ENCODE measurements around the gene SRBD1.
A peak's percentile ranks its signal among the peaks of the same experiment; 100 is the strongest.

Gene SRBD1, protein sequence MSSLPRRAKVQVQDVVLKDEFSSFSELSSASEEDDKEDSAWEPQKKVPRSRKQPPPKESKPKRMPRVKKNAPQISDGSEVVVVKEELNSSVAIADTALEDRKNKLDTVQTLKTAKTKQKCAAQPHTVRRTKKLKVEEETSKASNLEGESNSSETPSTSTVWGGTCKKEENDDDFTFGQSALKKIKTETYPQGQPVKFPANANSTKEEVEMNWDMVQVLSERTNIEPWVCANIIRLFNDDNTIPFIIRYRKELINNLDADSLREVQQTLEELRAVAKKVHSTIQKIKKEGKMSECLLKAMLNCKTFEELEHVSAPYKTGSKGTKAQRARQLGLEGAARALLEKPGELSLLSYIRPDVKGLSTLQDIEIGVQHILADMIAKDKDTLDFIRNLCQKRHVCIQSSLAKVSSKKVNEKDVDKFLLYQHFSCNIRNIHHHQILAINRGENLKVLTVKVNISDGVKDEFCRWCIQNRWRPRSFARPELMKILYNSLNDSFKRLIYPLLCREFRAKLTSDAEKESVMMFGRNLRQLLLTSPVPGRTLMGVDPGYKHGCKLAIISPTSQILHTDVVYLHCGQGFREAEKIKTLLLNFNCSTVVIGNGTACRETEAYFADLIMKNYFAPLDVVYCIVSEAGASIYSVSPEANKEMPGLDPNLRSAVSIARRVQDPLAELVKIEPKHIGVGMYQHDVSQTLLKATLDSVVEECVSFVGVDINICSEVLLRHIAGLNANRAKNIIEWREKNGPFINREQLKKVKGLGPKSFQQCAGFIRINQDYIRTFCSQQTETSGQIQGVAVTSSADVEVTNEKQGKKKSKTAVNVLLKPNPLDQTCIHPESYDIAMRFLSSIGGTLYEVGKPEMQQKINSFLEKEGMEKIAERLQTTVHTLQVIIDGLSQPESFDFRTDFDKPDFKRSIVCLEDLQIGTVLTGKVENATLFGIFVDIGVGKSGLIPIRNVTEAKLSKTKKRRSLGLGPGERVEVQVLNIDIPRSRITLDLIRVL

DNA sequence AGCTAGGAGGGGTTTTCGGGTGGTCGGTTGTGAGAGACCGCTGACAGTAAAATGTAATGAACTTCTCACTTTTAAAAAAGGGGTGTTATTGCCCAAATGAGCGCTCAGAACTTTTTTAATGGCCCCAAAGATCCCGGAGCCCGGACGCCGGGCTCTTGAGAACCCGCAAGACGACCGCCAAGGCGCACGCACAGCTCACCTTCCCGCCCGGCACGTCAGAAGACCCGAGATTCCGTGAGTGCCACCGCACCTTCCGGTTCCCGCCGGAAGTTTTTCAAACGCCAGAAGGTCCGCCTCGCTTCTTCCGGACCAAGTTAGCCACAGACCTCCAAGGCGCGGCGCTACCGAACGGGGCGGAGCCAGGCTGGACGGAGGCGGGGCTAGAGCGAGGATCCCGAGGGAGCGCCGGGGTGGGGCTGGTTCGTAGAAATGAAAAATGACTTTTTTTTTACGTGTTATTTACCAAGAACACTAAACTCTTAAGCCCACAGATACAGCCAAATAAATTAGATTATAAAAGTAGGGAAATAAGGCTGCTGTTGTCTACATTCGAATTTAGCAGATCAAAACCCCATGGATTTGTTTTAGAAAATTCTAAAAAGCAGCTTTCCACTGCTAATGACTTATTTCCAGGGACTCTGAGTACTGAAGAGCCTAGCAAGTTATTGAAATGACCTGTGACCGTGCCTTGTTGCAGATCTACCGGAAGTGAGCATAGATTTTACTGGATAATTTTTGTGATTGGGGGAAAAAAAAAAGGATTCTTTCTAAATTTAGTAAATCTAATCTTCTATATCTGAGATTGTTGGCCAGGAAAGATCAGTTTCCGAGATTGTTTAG, at the start of gene SRBD1:
Gene SRBD1 (minus strand): TSS at position 248 of the 840 bp plus-strand sequence. CDS start 5,826 bp downstream, outside the sequence.
- peak; percentile 95 for DNase-seq
- in situ Hi-C loops (cut with MboI; ENCODE audit: low pct_unique_long_range_greater_than_20kb, low sequenced_read_pairs), result no loop called here

DNA sequence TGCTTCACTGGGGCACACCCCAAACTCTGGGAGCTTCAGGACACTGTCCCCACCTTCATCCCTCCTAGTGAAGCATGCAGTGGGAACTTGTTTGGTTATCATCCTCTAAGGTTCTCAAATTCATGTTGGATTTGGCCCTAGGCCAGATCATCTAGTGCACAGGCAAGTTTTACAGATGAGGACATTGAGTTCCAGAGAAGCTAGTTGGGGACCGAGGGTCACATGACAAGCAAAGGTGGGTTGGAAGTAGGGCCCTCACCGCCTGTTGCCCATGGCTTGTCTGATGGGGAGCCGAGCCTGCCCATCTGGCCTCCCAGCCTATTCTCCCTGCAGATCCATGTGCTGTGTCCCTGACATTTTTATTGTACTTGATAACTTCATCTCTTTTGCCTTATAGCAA, 43.2 kb upstream of the SRBD1 start:
- no peak for DNase-seq
- in situ Hi-C loops (cut with MboI; ENCODE audit: low pct_unique_long_range_greater_than_20kb, low sequenced_read_pairs), result no loop called here

DNA sequence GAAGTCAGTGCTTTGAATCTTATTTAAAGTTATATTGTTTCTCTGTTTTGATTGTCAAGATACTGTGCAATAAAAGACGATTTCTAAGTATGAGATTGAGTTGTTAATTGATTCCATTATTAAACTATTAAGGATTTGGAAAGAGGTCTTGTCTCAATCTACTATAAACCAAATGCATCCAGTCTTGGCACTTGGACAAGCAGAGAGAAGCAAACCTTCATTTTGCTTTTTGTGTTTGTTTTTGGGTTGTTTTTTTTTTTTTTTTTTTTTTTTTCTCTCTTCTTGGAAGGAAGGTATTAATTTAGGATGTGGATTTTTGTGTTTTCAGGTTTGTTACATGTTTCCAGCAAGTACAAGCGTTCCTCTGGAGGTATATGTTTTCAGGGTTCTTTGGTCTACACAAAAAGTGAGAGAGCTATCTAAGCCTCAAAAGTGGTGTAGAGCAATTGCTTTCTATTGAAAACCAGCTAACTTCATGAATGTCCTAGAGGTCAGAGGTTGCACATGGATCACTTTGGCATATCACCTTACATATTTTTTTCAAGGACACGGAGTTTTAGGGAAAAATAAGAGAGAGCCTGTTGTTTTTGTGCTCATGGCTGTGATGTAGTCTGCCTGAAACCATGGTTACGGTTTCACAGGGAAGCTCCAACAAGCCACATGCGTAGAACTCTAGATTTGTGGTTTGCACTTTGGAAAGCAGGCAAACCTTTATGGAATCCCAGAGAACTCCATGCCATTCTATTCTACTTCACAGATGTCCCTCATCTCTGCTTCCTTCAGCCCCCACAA, 42.3 kb upstream of the SRBD1 start:
- in situ Hi-C loops (cut with MboI; ENCODE audit: low pct_unique_long_range_greater_than_20kb, low sequenced_read_pairs), result no loop called here
- DNase-seq, result peak; percentile 39

DNA sequence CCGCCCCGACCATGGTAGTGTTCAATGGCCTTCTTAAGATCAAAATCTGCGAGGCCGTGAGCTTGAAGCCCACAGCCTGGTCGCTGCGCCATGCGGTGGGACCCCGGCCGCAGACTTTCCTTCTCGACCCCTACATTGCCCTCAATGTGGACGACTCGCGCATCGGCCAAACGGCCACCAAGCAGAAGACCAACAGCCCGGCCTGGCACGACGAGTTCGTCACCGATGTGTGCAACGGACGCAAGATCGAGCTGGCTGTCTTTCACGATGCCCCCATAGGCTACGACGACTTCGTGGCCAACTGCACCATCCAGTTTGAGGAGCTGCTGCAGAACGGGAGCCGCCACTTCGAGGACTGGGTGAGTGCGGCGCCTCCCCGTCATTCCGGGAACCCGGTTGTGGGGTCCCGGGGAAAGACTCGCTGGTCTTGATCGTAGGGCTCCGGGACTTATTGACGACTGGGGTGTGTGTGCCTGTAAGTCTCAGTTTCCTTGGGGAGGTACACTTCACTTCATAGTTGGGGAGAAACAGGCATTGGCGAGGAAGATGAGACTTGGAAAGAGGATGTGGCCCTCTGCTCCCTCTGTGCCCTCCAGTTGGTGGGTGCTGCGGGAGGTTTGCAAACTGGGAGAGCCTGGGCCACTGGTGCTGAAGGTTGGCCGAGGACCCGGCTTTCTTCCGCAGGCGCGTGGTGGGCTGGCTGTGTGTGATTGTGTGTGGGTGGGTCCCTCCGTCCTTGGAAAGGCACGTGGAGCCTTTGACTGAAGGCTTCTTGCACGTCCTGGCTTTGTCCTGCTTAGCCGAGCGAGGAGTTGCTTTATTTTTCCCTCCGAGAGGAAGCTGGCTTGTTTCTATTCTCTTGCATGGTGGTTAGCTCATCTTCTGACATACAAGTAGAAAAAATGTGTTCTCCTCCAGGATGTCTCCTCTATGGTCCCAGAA, 41.3 kb upstream of the SRBD1 start:
- peak; percentile 69 for DNase-seq
- in situ Hi-C loops (cut with MboI; ENCODE audit: low pct_unique_long_range_greater_than_20kb, low sequenced_read_pairs), result no loop called here

DNA sequence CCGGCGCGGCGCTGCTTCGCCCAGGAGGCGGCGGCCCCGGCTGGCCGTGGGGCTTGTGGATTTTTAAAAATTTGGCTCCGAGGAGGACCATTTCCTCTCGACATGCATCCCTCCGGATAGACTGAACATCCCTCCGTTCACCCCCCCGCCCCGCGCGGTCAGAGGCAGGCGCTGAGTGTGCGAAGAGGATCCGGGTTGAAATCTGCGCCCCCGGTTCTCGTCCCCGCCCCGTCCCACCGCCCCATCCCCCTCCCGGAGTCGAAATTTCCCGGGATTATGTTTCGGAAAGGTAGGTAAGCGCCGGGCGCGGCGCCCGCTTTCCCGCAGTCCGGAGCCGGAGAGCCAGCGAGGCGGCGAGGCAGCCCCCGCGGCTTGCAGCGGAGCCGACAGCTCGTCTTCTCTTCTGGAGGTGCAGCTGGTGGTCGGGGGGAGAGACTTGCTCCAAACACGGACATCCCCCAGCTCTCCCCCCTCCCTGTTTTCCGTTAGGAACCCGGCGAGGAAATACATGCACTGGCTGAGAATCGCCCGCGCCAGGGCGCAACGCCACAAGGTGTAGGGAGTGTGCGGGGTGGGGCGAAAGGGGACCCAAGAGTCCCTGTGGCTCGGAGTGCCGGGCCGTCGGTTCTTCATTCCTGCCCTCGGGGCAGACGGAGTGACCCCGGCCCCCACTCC, 40.5 kb upstream of the SRBD1 start, which contains the start of gene PRKCE:
Gene PRKCE (plus strand): TSS at position 261 of the 675 bp plus-strand sequence.
- peak; percentile 49 for DNase-seq
- in situ Hi-C loops (cut with MboI; ENCODE audit: low pct_unique_long_range_greater_than_20kb, low sequenced_read_pairs), result no loop called here

DNA sequence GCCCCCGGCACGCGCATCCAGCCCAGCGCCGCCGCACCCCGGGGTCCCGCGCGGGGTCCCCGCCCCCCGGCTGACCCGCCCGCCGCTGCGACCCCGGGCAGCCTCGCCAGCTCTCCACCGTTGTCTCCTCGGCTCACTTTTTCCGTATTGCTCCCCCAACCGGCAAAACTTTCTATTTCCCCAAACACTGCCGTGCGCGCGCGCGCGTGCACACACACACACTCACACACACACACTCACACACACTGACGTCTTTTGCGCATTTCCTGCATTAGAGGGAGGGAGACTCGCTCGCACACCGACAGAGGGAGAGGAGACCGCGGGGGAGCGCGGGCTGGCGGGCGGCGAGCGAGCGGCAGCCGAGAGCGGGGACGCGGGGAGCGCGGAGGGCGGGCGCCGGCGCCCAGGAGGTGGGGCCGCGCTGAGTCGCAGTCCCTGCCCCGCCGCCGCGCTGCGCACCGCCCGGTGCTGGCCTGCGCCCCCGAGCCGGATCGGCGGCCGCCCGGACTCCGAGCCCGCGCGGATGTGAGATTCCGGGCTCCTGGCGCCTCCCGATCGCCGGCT, 39.9 kb upstream of the SRBD1 start:
- in situ Hi-C loops (cut with MboI; ENCODE audit: low pct_unique_long_range_greater_than_20kb, low sequenced_read_pairs), result no loop called here
- peak; percentile 97 for DNase-seq

DNA sequence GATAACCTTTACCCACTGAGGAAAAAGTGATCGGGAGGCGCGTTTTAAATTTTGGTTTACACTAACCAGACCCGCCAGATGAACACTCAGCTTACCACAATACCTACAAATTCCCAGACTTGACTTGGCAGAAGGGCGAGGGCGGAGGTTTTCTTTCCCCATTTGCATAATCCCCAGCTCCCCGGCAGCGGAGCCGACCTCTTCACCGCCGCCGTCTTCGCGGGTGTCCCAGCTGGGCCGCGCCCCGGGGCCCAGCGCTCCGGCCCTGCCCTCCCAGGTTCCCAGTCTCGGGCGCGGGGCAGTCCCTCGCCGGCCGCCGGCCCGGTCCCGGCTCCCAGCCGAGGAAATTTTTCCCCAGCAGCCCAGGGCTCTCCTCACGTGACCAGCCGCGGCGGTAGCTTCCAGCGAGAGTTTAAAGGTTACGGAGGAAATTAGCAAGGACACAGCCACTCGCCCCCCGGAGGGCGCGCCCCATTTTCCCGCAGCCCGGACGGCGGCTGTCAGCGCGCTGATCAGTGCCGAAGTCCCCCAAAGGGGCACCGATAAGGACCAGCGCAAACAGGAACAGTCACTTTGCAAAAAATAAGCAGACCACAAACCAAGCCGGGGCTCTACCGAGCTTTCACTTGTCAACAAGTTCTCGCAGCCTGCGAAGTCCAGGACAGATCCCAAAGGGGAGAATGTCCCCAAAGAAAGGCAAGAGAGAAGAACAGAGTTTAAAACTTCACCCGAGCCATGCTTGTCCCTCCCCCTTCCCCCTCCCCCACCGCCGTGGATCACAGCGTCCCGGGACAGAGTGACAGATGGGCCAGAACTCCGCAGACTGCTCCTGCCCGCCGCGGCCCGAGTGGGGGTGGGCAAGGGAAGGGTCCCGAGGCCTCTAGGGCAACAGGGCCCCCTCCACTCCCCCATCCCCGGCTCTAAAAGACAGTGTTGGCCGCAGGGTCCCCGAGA, 39.1 kb upstream of the SRBD1 start:
- peak; percentile 54 for DNase-seq
- in situ Hi-C loops (cut with MboI; ENCODE audit: low pct_unique_long_range_greater_than_20kb, low sequenced_read_pairs), result loop anchor here (25.0 kb wide), 1 partner anchor 287 kb away; no protein-coding TSS in a partner anchor

DNA sequence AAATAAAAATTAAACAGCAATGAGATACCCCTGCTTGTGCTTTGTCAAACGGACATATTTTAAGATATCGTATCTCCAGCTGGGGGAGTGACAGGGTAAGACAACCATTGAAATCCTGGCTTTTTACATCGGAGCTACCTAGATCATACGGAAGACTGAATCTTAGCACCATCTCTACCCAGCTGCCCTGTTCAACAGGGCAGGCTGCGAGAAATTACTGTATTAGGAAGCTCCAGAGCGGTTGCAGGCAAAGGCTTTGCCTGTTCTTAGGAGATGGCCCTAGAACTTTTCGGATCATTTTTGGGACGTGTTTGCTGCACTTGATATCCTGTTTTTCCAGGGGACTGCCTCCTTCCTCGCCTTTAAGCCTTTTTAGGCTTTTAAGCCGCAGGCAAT, 38.4 kb upstream of the SRBD1 start:
- DNase-seq, result no peak
- in situ Hi-C loops (cut with MboI; ENCODE audit: low pct_unique_long_range_greater_than_20kb, low sequenced_read_pairs), result loop anchor here (25.0 kb wide), 1 partner anchor 288 kb away; no protein-coding TSS in a partner anchor

DNA sequence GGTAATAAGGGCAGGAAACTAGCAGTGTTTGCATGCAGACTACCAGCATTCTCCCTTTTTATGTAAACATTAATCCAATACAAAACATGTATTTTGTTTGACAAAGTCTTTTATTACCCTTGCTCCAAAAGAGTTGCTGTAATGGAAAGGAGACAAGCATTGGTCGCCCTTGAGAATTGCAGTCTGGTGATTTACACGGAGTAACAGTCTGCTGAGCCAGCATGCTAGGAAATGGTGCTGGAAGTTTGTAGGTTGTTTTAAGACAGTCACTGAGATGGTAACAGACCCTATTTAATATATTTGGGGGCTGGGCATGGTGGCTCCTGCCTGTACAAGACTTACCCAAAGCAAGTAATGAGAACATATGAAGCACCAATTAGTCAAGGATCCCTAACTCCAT, 37.6 kb upstream of the SRBD1 start:
- DNase-seq, result no peak
- in situ Hi-C loops (cut with MboI; ENCODE audit: low pct_unique_long_range_greater_than_20kb, low sequenced_read_pairs), result loop anchor here (25.0 kb wide), 1 partner anchor 289 kb away; no protein-coding TSS in a partner anchor

DNA sequence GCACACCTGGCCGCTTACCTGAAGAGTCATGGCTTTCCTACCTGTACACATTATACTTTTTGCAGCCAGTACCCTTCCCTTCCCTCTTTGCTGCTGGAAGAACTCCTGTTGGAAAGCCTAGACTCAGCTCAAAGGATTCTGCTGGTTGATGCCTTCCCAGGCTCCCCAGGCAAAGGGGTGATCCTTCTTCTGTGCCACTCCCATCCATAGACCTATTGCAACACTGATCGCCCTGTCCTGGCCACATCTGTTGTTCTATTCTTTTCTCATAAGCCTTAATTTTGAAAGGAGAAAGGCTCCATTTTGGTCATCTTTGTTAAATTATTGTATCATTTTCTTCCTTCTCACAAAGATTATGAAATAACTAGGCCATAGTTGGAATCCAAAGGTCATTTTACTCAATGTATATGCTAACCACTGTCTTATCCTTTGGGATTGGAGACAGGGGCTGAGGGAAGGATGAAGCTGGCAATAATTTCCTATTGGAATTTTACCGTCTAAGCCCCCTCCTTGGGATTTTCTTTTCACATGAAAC, 37.0 kb upstream of the SRBD1 start:
- in situ Hi-C loops (cut with MboI; ENCODE audit: low pct_unique_long_range_greater_than_20kb, low sequenced_read_pairs), result loop anchor here (25.0 kb wide), 1 partner anchor 289 kb away; no protein-coding TSS in a partner anchor
- no peak for DNase-seq

DNA sequence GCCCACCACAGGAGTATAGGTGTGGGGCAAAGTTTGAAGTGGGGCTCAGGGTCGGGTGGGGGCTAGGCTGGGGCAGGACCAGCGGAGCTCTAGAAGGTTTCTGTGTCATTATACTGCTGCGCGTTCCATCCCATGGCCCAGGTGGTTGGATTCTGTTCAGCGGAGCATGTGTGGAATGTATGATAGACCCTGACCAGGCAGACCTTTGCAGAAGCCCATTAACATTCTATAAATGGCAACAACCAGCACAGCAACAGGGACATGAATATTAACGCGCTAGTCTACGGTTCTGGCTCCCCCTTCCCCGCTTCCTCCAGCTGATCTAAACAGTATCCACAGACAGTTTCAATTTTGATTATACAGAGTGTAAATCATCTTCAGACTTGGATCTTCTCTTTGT, 36.3 kb upstream of the SRBD1 start:
- no peak for DNase-seq
- in situ Hi-C loops (cut with MboI; ENCODE audit: low pct_unique_long_range_greater_than_20kb, low sequenced_read_pairs), result loop anchor here (25.0 kb wide), 1 partner anchor 290 kb away; no protein-coding TSS in a partner anchor

DNA sequence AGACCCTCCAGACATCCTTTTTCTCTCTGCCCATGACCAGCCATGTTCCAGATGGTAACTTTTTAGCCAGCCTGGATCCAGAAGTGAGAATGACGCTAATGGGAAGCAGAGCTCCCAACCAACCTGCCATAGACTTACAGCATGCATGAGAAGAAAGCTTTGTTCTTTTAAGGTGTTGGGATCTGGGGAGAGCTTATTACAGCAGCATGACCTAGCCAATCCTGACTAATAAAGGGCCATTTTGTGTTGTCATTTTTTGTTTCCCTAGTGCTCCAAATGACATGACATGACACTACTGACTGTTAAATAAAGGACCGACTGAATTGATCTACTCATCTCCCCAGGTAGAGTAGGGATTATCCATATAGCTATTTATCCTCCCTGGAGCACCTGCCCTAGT, 35.2 kb upstream of the SRBD1 start:
- in situ Hi-C loops (cut with MboI; ENCODE audit: low pct_unique_long_range_greater_than_20kb, low sequenced_read_pairs), result loop anchor here (25.0 kb wide), 1 partner anchor 291 kb away; no protein-coding TSS in a partner anchor
- DNase-seq, result no peak

DNA sequence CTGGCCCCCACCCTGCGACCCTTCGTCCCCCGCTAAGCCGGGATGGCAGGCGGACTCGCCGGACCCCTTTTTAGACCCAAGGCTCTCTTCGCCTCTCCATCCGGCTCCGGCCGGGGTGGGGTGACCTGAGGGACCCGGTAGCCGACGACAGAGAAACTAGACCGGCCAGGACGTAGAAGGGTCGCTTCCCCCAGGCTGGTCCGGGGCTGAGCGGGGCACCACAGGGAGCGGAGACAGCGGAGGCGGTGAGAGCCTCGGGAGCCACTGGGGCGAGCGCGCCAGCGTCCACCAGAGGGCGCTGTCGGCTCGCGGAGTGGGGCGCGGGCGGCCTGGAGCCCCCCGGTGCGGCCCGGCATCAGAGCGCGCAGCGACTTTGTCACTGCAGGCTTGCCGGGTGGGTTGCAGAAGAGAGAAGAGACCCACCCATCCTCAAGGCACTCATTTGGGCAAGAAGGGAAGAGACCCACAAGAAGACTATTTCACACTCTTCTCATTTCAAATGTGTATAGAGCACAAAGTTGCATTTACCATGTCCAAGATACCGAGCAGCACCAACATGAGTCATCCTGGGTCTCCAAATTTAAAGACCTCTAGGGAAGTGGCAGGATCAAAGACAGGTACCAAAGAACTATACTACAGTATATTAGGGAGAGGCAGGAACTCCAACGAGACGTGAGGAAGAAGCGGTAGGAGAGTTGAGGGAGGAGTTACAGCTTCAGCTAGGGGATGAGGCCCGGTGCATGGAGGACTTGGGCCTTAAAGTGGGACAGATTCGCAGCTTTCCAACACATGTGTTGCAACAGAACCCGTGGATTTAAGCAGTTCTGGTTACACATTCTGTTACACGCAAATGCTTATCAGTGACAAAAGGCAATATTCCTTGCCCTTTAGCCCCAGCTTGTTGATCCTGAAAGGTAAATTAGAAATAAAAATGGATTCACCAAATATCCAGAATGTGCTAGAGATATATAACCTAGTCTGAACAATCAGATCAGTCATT, 32.8 kb upstream of the SRBD1 start:
- peak; percentile 76 for DNase-seq
- in situ Hi-C loops (cut with MboI; ENCODE audit: low pct_unique_long_range_greater_than_20kb, low sequenced_read_pairs), result loop anchor here (25.0 kb wide), 1 partner anchor 293 kb away; no protein-coding TSS in a partner anchor

Data from KBM-7 (cell line).